Measurements from ENCODE around the gene ZNF263.
A peak's percentile ranks its signal among the peaks of the same experiment; 100 is the strongest.
"Not testable (repeated sequence)": the region's sequence is repeated elsewhere in the genome, so short reads cannot be mapped to it uniquely, and the experiment has no call there.

Gene ZNF263

DNA sequence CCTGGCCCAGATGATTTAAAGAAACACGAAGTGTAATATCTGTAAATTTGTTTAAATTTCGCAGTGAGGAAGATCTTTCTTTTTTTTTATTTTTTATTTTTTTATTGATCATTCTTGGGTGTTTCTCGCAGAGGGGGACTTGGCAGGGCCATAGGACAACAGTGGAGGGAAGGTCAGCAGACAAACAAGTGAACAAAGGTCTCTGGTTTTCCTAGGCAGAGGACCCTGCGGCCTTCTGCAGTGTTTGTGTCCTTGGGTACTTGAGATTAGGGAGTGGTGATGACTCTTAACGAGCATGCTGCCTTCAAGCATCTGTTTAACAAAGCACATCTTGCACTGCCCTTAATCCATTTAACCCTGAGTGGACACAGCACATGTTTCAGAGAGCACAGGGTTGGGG is 12.6 kb upstream of the ZNF263 start:
- not testable (repeated sequence) for DNase-seq

DNA sequence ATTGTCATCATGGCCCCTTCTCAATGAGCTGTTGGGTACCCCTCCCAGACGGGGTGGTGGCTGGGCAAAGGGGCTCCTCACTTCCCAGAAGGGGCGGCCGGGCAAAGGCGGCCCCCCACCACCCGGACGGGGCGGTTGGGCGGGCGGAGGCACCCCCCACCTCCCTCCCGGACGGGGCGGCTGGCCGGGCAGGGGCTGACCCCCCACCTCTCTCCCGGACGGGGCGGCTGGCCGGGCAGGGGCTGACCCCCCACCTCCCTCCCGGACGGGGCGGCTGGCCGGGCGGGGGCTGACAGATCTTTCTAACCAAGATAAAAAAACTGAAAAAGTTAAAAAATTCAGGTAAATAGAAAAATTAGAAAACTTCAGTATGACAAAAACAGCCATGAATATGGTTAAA is 12.0 kb upstream of the ZNF263 start:
- DNase-seq = not testable (repeated sequence)

- DNase-seq = no peak
Observed at GRCh38 chr16:3274490-3274889, 8.8 kb upstream of the ZNF263 start.

GRCh38 chr16:3274947-3275346 is 8.3 kb upstream of the ZNF263 start:
- no peak for DNase-seq

GRCh38 chr16:3276679-3277078 is 6.6 kb upstream of the ZNF263 start:
- DNase-seq = no peak

- no peak for DNase-seq
Observed at GRCh38 chr16:3281222-3281820, 2.0 kb upstream of the ZNF263 start.

GRCh38 chr16:3282103-3282729 is 1.1 kb upstream of the ZNF263 start:
- DNase-seq = peak in 1 of 2 donors; percentile 9

- no peak for DNase-seq
Observed at GRCh38 chr16:3283543-3284447, 504 bp downstream of the ZNF263 start.

DNA sequence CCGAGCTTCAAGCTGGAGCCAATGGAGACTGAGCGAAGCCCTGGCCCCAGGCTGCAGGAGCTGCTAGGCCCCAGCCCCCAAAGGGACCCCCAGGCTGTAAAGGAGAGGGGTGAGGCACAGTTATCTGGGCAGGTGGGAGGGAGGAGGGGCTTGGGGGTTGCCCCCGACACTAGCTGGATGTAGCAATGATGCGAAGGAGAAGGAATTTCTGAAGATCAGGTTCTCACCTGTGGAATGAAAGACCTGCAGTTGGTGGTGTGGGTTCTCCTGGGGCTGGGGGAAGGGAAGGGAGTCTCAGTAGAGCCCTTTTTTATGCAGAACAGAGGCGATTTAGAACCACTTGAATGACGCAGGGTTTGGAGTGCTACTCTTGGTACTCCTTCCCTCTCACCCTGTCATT is 1.8 kb downstream of the ZNF263 start:
- no peak for DNase-seq

DNA sequence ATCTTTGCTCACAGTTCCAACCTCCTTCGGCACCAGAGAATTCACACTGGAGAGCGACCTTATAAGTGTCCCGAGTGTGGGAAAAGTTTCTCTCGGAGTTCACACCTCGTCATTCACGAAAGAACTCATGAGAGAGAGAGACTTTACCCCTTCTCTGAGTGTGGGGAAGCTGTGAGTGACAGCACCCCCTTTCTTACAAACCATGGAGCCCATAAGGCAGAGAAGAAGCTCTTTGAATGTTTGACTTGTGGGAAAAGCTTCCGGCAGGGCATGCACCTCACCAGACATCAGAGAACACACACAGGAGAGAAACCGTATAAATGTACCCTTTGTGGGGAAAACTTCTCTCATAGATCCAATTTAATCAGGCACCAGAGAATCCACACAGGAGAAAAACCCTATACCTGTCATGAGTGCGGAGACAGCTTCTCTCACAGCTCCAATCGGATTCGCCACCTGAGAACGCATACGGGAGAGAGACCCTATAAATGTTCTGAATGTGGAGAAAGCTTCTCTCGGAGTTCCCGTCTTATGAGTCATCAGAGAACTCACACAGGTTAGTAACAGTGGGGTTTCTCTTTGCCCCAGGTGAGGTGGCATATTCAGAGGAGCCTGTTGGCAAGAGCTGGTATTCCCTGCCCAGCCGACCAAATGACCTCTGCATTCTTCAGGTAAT is 6.8 kb downstream of the ZNF263 start:
- DNase-seq = no peak

GRCh38 chr16:3292604-3293003 is 9.3 kb downstream of the ZNF263 start:
- DNase-seq = no peak

DNA sequence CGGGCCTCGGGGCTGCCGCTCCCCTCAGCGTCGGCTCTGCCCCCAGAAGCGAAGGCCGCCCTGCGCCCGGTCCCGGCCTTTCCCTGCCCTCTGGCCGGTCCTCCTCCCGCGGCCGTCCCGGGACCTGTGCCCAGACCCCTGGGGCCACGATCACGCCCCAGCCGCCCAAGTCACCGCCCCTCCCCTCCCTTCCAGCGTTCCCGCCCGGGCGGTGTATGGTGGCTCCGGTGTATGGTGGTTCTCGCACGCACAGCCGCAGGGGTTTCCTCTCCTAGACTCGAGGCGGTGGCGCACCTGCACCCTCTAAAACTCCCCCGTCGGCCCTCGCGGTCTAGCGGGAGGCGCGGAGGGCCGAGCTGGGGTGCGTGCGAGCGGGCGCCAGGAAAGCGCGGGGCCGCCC is 11.9 kb downstream of the ZNF263 start:
- no peak for DNase-seq

DNA sequence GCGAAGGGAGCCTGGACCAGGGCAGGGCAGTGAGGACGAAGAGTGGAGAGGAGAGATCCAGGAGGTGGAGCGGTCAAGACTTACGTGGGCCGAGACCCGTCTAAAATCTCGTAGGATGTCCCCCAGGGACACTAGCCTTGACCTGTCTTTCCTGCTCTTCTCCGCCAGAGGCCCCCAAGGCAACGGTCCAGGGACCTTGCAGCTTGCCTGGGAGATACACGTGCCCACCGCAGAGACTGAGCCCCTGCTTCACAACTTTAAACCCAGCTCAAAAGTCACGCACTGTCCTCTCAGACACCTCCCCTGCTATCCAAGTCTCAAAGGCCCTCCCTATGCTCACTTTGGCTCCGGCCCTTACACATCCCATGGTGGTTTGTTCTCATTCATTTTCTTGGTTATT is 12.5 kb downstream of the ZNF263 start:
- no peak for DNase-seq

DNA sequence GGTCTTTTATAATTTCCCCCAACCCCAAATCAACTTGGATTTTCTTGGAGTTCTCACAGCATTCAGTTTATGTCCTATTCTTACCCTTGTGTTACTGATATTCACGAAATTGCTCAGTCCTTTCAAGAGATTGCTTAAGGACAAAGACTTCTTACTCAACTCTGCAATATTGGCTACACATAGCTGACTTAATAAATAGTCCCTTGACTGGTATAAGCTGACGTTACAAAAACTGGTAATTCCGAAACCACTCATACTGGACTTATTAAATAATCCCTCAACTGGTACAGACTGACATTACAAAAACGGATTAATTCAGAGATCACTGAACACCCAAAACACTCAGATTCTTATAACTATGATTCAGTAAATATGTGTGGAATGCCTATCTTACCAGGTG is 21.1 kb downstream of the ZNF263 start:
- DNase-seq = no peak

GRCh38 chr16:3305109-3306068 is 22.1 kb downstream of the ZNF263 start, which contains the start of the genes TIGD7 and ZNF75A:
Gene TIGD7, minus strand, starts transcription at chr16:3305430. Its CDS starts 4,816 bp downstream, at chr16:3300614.
Gene ZNF75A, plus strand, starts transcription at chr16:3305497. Its CDS starts 2,932 bp downstream, at chr16:3308429.
- DNase-seq = peak; percentile 78 to 80

DNA sequence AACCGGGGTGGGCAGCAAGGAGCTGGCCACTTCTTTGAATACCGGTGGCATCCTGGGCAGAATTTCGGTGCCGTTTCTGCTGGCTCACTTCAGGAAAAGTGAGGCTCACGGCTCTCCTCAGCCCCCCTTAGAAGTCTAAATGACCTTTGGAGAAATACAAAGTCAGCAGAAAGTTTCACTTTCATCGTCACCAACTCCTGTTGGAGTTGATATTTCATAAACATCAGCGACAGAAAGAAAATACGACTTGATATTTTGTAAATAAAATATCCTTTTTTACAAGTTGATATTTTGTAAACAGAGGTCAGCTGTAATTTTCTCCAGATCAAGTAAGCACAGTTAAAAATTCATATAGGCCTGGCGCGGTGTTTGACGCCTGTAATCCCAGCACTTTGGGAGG is 22.8 kb downstream of the ZNF263 start:
- DNase-seq = no peak

DNA sequence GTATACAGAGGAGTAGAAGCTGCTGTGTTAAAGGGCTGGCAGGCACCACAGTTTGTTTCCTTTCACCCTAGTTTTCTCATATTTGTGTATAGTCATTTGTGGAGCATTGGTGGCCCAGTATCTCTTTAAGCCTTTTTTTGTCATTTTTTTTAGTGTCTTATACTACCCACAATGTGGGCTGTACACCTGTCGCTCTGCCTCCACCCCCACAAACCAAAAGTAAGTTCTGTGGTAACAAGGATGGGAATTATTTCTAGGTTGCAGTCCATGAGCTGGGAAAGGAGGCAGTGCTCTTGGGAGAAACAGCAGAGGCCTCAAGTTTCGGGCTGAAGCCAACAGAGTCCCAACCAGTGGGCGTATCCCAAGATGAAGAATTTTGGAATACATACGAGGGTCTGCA is 28.2 kb downstream of the ZNF263 start:
- no peak for DNase-seq

- DNase-seq = no peak
Observed at GRCh38 chr16:3317315-3317999, 34.2 kb downstream of the ZNF263 start.

DNA sequence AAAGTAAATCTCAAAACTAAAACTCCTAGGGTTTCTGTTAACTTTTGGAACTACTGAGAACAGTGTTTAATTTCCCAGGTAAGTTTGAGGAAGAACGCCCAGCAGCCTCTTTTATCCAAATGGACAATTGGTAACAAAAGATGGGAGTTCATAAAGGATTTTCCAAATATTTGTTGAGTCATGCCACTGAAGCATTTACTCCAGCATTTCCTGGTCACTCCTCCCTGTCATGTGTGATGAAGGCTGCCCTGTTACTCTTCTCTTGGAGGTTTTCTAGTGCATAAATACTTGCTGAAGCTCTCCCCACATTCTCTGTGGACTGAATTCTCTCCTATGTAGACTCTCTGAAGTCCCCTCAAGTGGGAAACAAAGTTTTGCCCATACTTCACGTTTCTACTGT is 38.5 kb downstream of the ZNF263 start:
- no peak for DNase-seq

DNA sequence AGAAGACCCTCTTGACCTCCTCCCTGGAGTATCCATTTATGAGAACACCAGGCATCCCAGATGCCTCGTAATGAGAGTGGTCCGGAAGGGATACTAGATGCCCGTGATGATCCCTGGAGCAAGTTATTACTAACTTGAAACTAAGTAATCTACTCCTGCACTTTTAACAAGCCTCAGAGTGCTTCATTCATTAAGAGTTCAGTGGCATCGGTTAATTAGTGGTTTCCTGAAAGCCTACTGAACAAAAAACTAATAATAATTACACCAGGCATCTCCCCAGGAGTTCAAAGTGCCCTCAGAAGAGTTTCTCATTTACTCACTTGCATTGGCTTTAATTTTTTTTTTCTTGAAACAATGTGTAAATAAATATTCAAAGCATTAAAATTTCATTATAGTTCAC is 44.2 kb downstream of the ZNF263 start:
- DNase-seq = no peak

GRCh38 chr16:3328104-3328503 is 44.8 kb downstream of the ZNF263 start:
- DNase-seq = no peak
